Stimulated activated CD4-positive, alpha-beta T cell treated with anti-CD3 and anti-CD28 coated beads, Interleukin-1b, Interleukin-23, amount 100 ng/mL, for 48 hours (primary cell): ENCODE results near the gene DNPH1.
A peak's percentile ranks its signal among the peaks of the same experiment; 100 is the strongest.

Source experiments
- DNase-seq: peaks from one replicate; pipeline ENCODE4 v3.0.0-alpha.2; 2020

DNPH1 gene, protein sequence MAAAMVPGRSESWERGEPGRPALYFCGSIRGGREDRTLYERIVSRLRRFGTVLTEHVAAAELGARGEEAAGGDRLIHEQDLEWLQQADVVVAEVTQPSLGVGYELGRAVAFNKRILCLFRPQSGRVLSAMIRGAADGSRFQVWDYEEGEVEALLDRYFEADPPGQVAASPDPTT

DNA sequence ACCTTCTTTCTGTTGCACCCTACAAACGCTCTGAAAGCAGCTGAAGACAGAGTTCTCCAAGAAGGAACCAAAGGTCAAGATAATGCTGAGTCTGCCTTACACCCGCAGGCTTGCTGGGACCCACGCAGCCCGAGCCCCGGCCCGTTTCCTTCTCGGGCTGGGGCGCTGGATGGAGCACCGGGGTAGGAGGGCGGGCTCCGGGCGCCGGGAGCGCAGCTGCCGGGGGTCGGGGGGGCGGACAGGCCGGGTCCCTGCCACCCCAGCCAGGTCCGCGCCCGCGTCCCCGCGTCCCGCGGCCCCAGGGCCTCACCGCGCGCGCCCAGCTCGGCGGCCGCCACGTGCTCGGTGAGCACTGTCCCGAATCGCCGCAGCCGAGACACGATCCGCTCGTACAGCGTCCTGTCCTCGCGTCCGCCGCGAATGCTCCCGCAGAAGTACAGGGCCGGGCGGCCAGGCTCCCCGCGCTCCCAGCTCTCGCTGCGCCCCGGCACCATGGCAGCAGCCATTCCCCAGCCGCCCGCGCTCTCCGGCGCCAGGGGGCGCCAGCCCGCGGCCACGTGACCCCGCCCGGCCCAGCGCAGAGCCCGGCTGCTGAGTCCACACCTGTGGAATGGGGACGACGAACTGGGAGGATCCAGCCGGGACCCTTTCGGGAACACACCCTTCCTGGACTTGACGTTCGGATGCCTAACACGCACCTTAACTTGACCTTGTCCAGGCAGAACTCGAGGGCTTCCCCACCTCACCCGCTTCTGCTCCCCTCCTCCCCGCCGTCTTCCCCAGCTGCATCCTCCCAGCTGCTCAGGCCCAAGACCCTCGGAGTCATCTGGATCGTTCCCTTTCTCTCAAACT, at the start of gene DNPH1:
DNPH1 (minus strand) TSS at position 531 of the 852 bp plus-strand sequence; CDS start at position 506, 25 bp downstream.
- peak; percentile 71 for DNase-seq

DNA sequence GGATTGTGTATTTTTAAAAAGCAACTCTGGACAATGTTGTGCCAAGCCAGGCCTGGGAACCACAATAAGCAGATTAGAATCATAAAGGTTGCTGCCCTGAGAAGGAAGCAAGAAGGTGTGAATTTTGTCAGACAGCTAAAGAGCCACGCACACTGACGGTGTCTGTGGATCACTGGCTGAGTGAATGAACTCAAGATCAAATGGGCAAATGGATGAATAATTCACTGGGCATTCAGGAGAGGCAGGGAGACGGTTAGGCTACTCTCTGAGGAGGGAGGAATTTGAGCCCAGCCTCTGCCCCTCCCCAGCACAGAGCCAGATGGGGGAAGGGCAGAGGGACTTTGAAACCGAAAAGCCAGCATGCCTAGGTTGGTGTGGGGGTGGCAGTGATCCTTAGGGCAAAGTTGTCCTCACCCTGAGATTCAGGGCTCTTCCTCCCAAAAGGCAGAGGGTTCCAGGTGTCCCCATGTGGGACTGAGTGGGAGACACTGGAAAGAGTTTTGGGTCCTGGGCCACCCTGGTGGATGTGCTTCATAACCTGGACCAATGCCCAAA, 49.3 kb upstream of the DNPH1 start:
- no peak for DNase-seq

DNA sequence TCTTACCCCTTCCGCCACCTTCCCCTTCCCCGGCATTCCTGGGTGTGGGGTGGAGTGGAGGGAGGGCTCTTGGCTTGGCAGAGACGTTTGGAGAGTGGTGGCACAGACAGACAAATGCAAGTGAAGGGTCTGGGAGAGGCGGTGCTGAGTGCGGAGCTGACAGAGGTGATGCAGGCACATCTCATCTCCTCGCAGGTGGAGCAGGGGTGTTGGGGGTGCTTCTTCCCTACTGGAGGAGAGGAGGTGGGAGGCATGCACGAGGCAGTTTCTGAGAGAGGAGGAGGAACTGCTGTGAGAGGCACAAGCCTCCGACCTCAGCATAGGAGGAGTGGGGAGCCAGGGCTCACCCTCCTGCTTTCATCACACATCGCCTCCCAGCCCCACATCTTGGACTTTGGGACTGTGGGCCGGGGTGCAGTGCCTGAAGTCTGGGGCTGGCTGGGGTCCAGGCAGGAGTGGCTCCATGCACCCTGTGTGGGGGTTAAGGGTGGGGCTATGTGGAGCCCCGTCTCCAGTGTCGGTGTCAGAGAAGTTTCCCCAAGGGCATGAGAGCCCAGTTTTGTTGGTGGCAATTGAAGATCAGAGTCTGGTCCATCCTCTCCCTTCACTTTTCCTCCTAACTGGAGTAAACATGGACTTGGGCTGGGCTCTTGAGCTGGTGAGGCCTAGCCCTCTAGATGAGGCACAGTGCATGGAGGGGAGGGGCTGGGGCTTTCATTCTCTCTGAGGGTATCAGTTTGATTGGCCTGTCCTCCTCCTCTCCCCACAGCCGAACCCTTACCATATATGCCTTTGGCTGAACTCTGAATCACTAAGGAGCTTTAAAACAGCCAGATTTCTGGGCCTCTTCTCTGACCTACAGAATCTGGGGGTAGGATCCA, 48.6 kb upstream of the DNPH1 start:
- no peak for DNase-seq

- DNase-seq = no peak
Observed at GRCh38 chr6:43277306-43277642, 48.0 kb upstream of the DNPH1 start.

DNA sequence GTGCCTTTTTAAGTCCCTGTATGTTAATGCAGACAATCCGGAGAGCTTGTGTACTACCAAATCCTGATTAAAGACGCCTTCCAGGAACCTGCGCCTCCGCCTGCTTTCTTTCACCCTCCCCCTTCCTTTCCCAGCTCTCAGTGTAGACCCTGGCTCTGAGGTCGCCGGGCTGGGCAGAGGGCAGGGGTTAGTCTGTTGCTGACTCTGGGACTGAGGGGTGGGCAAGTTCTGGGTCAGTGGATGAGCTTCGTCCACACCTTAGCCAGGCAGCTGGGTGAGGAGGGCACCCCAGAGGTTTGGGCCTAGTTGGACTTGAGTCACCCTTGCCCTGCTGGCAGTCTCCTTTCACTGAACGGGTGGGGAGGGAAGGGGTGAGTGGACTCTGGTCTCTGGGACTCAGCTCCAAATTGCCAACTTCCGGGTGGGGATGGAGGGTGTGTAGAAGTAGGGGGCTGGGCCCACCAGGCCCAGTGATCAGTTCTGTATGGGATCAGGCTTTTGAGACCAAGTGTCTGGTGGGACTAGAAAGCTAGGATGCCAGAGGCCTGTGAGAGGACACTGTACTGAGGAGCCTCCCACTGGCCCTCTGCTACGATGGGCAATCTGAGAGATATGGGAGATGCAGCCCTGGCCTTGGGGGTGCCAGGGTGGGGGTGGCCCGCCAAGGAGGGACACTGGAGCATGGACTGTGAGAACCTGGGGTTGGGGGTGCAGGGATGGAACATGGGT, 47.5 kb upstream of the DNPH1 start:
- DNase-seq = no peak

- no peak for DNase-seq
Observed at GRCh38 chr6:43275801-43276576, 46.7 kb upstream of the DNPH1 start.

DNA sequence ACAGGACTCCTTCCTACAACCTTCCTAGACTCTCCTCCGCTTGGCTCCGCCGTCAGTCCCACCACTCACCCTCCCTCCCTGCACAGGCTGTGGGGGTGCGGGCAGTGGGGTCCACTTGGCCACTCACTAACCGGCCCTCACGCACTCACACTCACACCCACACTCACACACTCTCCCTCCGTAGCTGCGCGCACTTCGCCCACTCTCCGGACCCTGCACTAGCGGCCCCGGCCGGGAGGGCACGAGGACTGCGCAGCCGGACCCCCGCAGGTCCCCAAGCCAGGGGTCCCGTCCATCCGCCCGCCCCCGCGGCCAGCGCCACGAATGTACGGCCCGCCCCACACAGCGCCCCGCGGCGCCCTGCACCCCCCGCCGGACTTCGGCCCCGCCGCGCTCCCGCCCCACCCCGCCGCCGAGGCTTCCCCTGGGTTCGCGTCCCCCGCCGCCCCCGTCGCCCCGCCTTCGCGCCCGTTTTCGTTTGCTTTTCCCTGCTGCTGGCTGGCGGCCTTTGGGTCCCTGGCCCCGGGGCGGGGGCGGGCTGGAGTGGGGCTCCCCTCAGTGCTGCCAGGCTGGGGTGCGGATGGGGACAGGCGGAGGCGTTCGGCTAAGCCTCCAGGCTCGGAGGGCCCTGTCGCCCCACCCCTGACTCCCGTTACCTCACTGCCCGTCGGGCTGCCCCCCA, 45.8 kb upstream of the DNPH1 start:
- DNase-seq = no peak

GRCh38 chr6:43274127-43274915, 45.0 kb upstream of the DNPH1 start:
- DNase-seq = no peak

GRCh38 chr6:43273707-43274106, 44.4 kb upstream of the DNPH1 start:
- DNase-seq = no peak

GRCh38 chr6:43271944-43272343, 42.7 kb upstream of the DNPH1 start:
- no peak for DNase-seq

DNA sequence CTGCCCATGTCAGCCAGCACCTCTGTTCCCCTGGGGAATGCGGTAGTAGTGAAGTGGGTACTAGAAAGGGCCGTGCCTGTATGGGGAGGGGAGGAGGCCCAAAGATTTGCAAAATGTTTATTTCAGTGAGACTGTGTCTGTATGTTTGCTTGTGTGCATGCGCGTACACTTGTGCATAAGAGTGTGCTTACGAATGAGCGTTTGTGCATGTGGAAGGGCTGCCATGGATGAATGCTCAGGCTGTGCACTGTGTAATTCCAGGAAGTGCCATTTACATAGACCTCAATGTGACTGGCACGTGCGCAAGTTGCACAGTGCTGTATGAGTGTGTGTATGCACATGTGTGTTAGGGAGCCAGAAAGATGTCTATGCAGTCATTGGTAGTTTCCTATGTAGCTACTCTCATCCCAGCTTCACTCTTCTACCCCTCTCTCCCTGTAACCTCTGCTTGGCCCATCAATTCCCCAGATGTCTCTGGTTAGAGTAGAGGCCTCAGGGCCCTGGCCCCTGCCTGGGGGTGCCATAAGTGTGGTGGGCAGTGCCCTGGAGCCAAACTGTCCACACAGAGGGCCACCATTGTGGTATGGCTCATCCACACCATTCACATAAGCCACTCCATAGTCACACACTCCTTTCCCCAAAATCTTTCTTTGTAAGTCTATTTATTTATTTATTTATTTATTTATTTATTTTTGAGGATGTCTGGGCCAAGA, 42.0 kb upstream of the DNPH1 start:
- no peak for DNase-seq

DNA sequence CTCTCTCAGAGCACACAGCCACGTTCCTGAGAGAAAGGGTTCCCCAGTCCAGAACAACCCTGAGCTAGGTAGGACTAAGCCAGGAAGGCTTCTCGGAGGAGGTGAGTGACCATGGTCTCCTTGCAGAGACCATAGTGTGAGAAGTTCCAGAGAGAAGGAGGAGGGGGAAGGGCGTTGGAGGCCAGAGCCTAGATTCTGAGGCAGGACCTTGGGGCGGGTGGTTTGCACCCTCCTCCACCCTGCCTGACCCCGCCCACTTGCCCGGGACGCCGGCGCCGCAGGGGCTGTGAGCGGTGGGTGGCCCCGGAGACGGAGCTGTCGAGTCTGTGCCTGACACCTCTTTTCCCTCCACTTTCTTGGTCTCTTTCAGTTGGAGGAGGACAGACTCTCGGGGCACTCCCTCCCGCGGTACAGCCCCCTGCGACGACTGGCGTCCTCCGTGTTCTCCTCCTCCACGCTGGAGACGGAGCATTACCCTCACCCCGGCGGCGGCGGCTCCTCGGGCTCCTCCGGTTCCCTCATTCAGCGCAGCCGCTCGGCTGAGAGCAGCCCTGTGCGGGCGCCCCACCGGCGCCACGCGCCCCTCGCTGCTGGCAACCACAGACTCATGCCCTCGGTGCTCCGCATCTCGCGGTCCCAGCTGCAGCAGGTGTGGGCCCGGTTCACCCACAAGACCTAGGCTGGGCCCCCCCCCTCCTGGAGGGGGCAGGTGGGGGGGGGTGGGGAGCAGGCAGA, 40.2 kb upstream of the DNPH1 start:
- peak; percentile 32 for DNase-seq

GRCh38 chr6:43268782-43269272, 39.5 kb upstream of the DNPH1 start:
- DNase-seq = no peak

DNA sequence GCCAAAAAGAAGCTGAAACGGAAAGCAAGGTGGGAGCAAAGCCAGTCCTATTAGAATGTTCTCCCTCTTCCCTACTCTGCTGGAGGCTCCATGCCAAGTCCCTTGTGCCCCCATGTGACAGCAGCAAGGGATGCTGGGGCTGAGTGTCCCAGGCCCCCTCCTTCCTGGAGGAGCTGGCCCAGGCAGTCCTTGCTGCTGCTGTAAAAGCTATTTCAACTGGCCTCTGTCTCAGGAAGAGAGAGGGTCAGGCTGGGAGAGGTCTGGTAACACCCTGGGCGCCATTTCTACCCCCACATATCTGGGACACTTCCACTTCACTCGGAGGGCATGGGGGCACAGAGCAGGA, 39.0 kb upstream of the DNPH1 start:
- no peak for DNase-seq

DNA sequence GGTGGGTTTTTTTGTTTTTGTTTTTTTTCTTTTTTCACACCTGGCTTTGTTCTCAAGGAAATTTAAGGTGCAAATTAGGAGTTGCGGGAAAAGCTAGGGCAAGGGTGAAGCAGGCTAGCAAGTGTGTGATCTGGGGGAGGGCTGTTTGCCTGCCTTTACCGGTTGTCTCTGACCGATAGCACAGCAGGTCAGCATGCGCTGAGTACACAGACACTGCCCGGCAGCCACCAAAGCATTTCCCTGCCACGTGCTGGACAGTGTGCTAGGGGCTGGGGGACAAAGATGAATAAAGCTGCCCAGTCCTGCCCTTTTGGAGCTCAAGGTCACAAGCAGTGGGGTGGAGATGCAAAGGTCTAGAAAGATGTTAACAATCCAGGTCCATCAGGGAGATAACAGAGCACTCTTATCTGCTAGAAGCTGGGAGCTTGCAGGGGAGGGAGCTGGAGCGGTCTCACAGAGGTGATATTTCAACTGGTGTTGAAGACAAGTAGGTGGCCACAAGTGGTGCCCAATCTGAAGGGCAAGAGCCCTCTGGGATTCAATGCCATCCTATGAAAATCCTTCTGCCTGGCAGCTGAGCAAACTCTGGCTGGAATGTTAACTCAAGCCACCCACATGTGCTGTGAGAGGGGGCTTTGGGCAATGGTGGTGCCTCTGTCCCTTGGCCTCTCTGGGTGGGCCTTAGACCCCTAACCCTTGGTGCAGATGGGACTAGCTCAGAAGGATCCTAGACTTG, 38.5 kb upstream of the DNPH1 start:
- no peak for DNase-seq

- no peak for DNase-seq
Observed at GRCh38 chr6:43265564-43265963, 36.3 kb upstream of the DNPH1 start.

DNA sequence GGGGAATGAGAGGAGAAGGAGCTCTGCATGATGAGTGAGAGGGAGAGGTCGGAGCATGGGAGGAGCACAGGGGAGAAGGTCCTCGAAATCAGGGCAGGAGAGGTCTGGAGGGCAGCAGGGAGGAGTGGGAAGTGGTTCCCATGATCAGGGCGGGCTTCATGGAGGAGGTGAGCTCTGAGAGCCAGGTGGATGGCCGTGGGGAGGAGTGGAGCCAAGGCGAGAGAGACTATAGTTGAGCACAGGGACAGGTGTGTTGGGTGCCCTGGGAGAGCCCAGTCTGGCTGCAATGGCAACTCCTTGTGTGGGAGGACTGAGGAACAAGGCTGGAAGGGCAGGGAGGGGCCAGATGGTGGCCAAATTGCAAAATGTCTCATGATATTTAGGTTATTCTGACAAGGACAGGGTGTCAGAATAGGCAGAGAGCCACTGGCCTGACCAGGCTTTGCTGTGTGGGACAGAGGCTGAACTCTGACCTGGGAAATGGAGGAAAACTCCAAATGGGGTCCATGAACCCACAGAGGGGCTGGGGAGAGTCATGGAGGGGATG, 35.4 kb upstream of the DNPH1 start:
- no peak for DNase-seq
